Measurements from ENCODE around the gene CRTAC1. TPM values are rescaled to one million over a fixed set of nuclear protein-coding genes. Genes with fewer than 3 reads are reported as not detected.

Gene CRTAC1
- total and polyA plus RNA-seq, 2 experiments from 2014 or later: 0.47 to 1.2 TPM

GRCh38 chr10:97820096-97820704, 210.2 kb downstream of the CRTAC1 start:
- Histone ChIP-seq H2AFZ (no peak overlapping the region), H3K27me3 (ENCODE audit: insufficient read depth) (no peaks in the 10 kb centered on the region), H3K9me2 (ENCODE audit: insufficient read depth) (no peaks in the 10 kb centered on the region), H3K4me2 (no peak overlapping the region), H3K36me3 (ENCODE audit: insufficient read depth) (no peaks in the 10 kb centered on the region), H4K20me1 (replicated peaks; ENCODE audit: insufficient read depth) (no peaks in the 10 kb centered on the region), H3F3A (replicated peaks; ENCODE audit: low read depth) (no peaks in the 10 kb centered on the region), H3K4me1 (ENCODE audit: insufficient read depth) (no peaks in the 10 kb centered on the region), H3K27ac (ENCODE audit: low read depth) (no peak overlapping the region), H3K4me3 (no peak overlapping the region), H3K79me2 (replicated peaks; ENCODE audit: insufficient read depth) (no peaks in the 10 kb centered on the region)
- no peak for TF ChIP-seq JUNB (IDR thresholded peaks at IDR 0.05; ENCODE audit: unreplicated experiment)
- no peak for TF ChIP-seq EZH2 (IDR thresholded peaks at IDR 0.05; ENCODE audit: low read depth, unreplicated experiment)
- no peak for TF ChIP-seq CREB1 (CRISPR knock-in tag; IDR thresholded peaks at IDR 0.05; ENCODE audit: low read depth)
- TF ChIP-seq EZH2phosphoT487 (IDR thresholded peaks at IDR 0.05; ENCODE audit: unreplicated experiment): no peak
- TF ChIP-seq ZNF114 (CRISPR knock-in tag; IDR thresholded peaks at IDR 0.05): no peak
- TF ChIP-seq ZNF462 (CRISPR knock-in tag; IDR thresholded peaks at IDR 0.05): no peak
- no peak for TF ChIP-seq POLR2AphosphoS5 (IDR thresholded peaks at IDR 0.05; ENCODE audit: low read depth)
- TF ChIP-seq CTCF (conservative IDR thresholded peaks at IDR 0.05; ENCODE audit: low read depth in 2 of 2): no peak
- TF ChIP-seq REST (IDR thresholded peaks at IDR 0.05; ENCODE audit: unreplicated experiment): no peak
- TF ChIP-seq NANOG (IDR thresholded peaks at IDR 0.05; ENCODE audit: borderline replicate concordance): no peak
- no peak for TF ChIP-seq ETS1 (IDR thresholded peaks at IDR 0.05)
- no peak for TF ChIP-seq ZNF331 (CRISPR knock-in tag; IDR thresholded peaks at IDR 0.05; ENCODE audit: low read depth)
- no peak for TF ChIP-seq STAT1 (IDR thresholded peaks at IDR 0.05; ENCODE audit: unreplicated experiment)
- no peak overlapping the region for H3K4me3 Mint-ChIP-seq
- no peaks in the 10 kb centered on the region for H3K9me3 Mint-ChIP-seq
- H3K27ac Mint-ChIP-seq: no peak overlapping the region
- H3K36me3 Mint-ChIP-seq (ENCODE audit: low read depth): no peaks in the 10 kb centered on the region
- H3K4me1 Mint-ChIP-seq: peaks cover 10% of the 10 kb centered on the region
- peaks cover 16% of the 10 kb centered on the region for H3K27me3 Mint-ChIP-seq (ENCODE audit: insufficient read depth, low read depth, poor library complexity)
- no peak for DNase-seq (ENCODE audit: low spot score)
- no peak for ATAC-seq

Data from GM23338 (cell line).